GM06990 (cell line): ENCODE data around the gene LIPT2.

Experiments
- DNase-seq: peaks from one replicate; pipeline ENCODE4 v3.0.0-alpha.2; 2011; ENCODE audit not compliant: insufficient read length; ENCODE audit errors: extremely low read depth
- H3K27me3 ChIP-seq: replicated peaks from 2 replicates; pipeline ENCODE4 v1.6.0; 2011; ENCODE audit warnings: low read length; ENCODE audit not compliant: control insufficient read depth, insufficient read depth
- H3K36me3 ChIP-seq: 2 replicates; pipeline ENCODE4 v1.5.1; 2011; ENCODE audit warnings: low read length; ENCODE audit not compliant: control insufficient read depth, insufficient read depth
- H3K4me3 ChIP-seq: replicated peaks from 2 replicates; pipeline ENCODE4 v1.5.1; 2011; ENCODE audit warnings: low read depth, mild to moderate bottlenecking, control low read depth, low read length
- TF ChIP-seq, protein P1 (sequence below): IDR thresholded peaks from 2 replicates; pipeline ENCODE4 v1.5.1; 2011; ENCODE audit warnings: low read length, control low read depth, mild to moderate bottlenecking, inconsistent platforms; ENCODE audit not compliant: insufficient read depth, poor library complexity, severe bottlenecking

LIPT2 gene

DNA sequence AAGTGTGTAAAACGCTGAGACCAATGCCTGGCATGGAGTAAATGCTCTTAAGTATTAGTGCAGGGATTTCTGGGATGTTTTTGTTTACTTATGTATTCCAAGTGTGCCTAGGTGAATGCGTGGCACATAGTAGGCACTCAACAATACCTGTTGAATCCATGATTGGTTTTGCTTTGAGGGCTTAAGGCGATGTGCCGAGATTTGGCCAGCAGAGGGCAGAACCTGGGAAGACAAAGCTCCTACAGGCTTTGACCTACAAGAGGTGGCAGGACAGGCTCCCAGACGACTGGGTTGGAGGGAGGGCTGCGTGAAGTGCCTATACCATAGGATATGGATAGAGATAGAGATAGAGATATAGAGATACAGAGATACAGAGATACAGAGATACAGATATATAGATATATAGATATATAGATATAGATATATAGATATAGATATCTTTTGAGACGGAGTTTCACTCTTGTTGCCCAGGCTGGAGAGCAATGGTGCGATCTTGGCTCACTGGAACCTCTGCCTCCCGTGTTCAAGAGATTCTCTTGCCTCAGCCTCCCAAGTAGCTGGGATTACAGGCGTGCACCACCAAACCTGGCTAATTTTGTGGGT, 40.0 kb downstream of the LIPT2 start:
- Histone ChIP-seq H3K4me3 (no peak overlapping the region), H3K36me3 (no peaks in the 10 kb centered on the region), H3K27me3 (no peaks in the 10 kb centered on the region)
- TF ChIP-seq, protein P1, sequence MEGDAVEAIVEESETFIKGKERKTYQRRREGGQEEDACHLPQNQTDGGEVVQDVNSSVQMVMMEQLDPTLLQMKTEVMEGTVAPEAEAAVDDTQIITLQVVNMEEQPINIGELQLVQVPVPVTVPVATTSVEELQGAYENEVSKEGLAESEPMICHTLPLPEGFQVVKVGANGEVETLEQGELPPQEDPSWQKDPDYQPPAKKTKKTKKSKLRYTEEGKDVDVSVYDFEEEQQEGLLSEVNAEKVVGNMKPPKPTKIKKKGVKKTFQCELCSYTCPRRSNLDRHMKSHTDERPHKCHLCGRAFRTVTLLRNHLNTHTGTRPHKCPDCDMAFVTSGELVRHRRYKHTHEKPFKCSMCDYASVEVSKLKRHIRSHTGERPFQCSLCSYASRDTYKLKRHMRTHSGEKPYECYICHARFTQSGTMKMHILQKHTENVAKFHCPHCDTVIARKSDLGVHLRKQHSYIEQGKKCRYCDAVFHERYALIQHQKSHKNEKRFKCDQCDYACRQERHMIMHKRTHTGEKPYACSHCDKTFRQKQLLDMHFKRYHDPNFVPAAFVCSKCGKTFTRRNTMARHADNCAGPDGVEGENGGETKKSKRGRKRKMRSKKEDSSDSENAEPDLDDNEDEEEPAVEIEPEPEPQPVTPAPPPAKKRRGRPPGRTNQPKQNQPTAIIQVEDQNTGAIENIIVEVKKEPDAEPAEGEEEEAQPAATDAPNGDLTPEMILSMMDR: peak; percentile 85
- no peak for DNase-seq

DNA sequence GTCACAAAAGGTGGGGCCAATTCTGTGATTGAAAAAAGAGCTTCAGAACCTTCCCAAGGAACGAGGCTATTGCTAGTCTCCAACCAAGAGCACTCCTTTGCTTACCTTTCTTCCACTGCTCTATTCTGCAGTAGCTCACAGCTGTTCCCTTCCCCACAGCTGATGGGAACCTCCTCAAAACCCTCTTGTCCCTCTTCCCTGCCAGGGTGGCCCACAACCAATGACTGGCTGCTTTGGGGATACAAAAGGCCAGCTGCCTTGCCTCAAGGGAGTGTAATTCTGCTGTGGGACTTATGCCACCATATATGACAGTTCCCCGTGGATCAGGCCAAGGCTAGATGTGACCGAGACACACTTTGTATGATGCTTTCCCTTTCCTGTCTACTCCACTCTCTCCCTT, 41.2 kb downstream of the LIPT2 start:
- TF ChIP-seq, protein P1: no peak
- no peaks in the 10 kb centered on the region for H3K27me3 ChIP-seq
- H3K4me3 ChIP-seq: no peak overlapping the region
- no peaks in the 10 kb centered on the region for H3K36me3 ChIP-seq
- no peak for DNase-seq

DNA sequence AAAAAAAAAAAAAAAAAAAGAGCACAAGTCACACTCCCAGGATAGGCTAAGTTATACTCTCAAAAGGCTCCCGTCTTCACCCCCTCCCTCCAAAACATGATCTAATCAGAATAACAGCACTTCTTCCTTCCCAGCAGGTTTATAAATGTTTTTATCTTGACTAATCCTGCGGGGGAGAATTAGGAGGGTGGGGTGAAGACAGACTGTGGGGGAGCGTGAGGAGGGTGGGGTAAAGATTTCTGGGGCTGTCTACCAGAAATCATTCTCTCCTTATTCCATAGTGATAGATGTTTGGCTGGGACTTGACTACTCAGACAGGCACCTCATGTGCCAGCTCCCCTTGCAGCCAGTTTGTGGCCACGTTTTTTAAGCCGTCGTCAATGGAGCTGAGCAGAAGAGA, 43.2 kb downstream of the LIPT2 start:
- no peak for DNase-seq
- H3K4me3 ChIP-seq: no peak overlapping the region
- H3K36me3 ChIP-seq: no peaks in the 10 kb centered on the region
- TF ChIP-seq, protein P1: no peak
- no peaks in the 10 kb centered on the region for H3K27me3 ChIP-seq

DNA sequence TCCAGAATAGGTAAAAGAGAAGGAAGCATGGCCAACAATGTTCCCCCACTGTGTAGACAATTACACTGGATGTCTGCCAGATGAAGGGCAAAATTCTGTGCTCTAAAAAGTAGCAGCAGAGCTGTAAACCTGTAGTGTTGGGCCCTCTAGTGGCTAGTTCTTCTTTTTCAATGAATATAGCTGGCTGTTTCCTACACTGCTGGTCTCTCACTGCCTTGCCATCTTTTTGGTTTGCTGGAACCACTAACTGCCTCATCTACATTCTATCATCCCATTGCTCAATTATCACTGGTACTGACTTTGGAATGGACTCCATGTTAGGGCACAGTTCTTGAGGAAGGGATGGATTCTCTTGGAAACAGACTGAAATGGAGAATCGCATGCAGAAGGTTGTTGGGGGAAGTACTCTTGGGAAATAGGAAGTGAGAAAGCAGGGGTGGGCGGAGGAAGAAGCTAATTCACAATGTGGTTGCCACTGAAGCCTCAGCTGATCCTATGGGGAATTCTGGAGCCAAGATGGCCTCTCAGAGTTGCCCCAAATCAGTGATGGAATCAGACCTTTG, 44.1 kb downstream of the LIPT2 start:
- TF ChIP-seq, protein P1: peak; percentile 74
- Histone ChIP-seq H3K4me3 (no peak overlapping the region; the same call in 1 of the 2 replicates), H3K27me3 (no peaks in the 10 kb centered on the region), H3K36me3 (no peaks in the 10 kb centered on the region)
- DNase-seq: peak; percentile 31

DNA sequence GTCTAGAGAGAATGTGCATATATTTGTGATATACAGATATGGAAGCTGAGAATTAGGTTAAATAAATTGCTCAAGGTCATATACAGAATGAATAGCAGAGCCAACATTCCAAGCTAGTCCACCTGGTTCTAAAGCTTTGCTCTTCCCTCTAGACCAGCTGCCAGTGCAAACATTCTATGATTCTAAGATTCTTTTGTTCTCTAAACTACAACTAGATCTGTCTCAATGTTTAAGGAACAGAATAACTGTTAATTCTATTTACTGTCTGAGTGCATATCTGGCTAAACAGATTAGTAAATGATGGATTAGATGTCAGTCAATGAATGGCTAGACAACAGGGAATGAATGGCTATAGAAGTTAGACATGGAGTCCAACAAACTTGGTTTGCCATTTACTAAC, 45.8 kb downstream of the LIPT2 start:
- TF ChIP-seq, protein P1: no peak
- no peak overlapping the region for H3K4me3 ChIP-seq

DNA sequence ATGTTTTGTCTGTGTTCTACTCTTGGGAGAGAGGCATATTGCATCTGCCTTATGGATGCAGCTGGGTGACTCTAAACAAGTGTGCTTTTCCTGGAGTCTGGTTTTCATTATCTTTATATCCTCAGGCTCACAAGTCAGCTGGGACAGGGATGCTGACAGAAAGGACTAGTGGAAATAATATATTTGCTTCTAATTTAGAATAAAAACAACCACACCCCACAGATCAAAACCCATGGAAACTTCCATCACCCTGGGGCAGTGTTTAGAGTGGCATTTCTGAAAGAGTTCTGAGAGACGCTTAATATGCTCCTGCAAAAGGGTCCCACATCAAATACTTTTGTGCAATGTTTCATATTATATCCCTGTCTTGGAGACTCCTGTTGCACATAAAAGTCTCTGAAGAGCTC, 47.0 kb downstream of the LIPT2 start:
- Histone ChIP-seq H3K27me3 (no peaks in the 10 kb centered on the region), H3K4me3 (no peak overlapping the region), H3K36me3 (no peaks in the 10 kb centered on the region)
- TF ChIP-seq, protein P1: no peak
- DNase-seq: no peak

More for the DNA sequence above, 45.8 kb downstream of the LIPT2 start:
- H3K36me3 ChIP-seq: no peaks in the 10 kb centered on the region
- no peaks in the 10 kb centered on the region for H3K27me3 ChIP-seq
- no peak for DNase-seq
